Left ventricle myocardium inferior (tissue), 1 donor: ENCODE measurements around the gene NATD1. TPM values are rescaled to one million over a fixed set of nuclear protein-coding genes. Genes with fewer than 3 reads are reported as not detected.

Experiments
- DNase-seq: peaks from one replicate; pipeline ENCODE4 v3.0.0-alpha.2; 2020
- H3K27ac ChIP-seq: fragments of 200-600 bp; replicated peaks from 2 replicates; pipeline ENCODE4 v1.8.0; 2021
- H3K27me3 ChIP-seq: fragments of 200-600 bp; 2 replicates; pipeline ENCODE4 v1.8.0; 2021; ENCODE audit warnings: low read depth
- H3K36me3 ChIP-seq: fragments of 200-600 bp; 2 replicates; pipeline ENCODE4 v1.8.0; 2021
- H3K4me1 ChIP-seq: fragments of 200-600 bp; 2 replicates; pipeline ENCODE4 v1.8.0; 2021
- H3K4me3 ChIP-seq: fragments of 200-600 bp; 2 replicates; pipeline ENCODE4 v1.8.0; 2021; ENCODE audit warnings: mild to moderate bottlenecking, moderate library complexity
- H3K9me3 ChIP-seq: fragments of 200-600 bp; replicated peaks from 2 replicates; pipeline ENCODE4 v1.8.0; 2021
- intact Hi-C: fragments of 100-400 bp; cut with micrococcal nuclease; formaldehyde crosslinking; loops from one replicate; pipeline ENCODE4 v1.11.0; 2022
- total RNA-seq: library from RNA; stranded (reverse); fragmentation: NEBNext Ultra II Directional; extraction: Animal tissue kit (Norgen Biotek cat#: 25700); gene quantifications from one replicate; pipeline ENCODE4 v1.2.1, GENCODE V29; 2021
- TF ChIP-seq, protein P1 (sequence below): fragments of 200-600 bp; IDR thresholded peaks from 2 replicates; pipeline ENCODE4 v1.8.0; 2021; ENCODE audit warnings: antibody characterized with exemption, mild to moderate bottlenecking, borderline replicate concordance
- donor health status: DM: no; HTN: yes; CAD: no; lungs with severe emphysema.

Gene NATD1
- total RNA-seq, 1 donor from 2014 or later, result 17.7 TPM

DNA sequence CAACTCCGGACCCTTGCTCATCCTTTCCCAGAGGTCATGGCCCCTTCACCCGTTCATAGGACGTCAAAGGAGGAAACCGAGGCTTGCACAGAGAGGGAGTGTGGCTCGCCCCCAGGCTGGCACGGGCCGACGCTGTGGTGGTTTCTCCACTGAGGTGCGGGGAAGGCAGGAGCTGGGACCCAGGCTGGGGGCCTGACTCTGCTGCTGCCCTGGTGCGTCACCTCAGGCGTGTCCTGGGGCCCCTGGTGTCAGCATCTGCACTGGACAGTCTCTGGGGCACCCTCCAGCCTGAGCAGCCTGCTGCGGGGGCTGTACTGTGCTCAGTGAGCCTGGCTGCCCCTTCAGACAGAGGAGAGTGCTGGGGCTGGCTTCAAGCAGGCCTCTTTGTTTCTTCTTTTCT, 38.7 kb upstream of the NATD1 start:
- Histone ChIP-seq H3K9me3 (no peaks in the 10 kb centered on the region), H3K27me3 (no peaks in the 10 kb centered on the region), H3K27ac (peak overlapping the region; percentile 97), H3K4me3 (no peak overlapping the region), H3K36me3 (peaks cover 3% of the 10 kb centered on the region), H3K4me1 (peaks cover 81% of the 10 kb centered on the region)
- TF ChIP-seq, protein P1, sequence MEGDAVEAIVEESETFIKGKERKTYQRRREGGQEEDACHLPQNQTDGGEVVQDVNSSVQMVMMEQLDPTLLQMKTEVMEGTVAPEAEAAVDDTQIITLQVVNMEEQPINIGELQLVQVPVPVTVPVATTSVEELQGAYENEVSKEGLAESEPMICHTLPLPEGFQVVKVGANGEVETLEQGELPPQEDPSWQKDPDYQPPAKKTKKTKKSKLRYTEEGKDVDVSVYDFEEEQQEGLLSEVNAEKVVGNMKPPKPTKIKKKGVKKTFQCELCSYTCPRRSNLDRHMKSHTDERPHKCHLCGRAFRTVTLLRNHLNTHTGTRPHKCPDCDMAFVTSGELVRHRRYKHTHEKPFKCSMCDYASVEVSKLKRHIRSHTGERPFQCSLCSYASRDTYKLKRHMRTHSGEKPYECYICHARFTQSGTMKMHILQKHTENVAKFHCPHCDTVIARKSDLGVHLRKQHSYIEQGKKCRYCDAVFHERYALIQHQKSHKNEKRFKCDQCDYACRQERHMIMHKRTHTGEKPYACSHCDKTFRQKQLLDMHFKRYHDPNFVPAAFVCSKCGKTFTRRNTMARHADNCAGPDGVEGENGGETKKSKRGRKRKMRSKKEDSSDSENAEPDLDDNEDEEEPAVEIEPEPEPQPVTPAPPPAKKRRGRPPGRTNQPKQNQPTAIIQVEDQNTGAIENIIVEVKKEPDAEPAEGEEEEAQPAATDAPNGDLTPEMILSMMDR, result no peak
- no peak for DNase-seq
- intact Hi-C loops, result no loop called here

- no peak overlapping the region for H3K4me3 ChIP-seq
- intact Hi-C loops, result no loop called here
- peaks cover 3% of the 10 kb centered on the region for H3K36me3 ChIP-seq
- DNase-seq, result no peak
- peak overlapping the region; percentile 97 for H3K27ac ChIP-seq
- no peaks in the 10 kb centered on the region for H3K27me3 ChIP-seq
- H3K9me3 ChIP-seq, result no peaks in the 10 kb centered on the region
- TF ChIP-seq, protein P1, result no peak
- H3K4me1 ChIP-seq, result peaks cover 81% of the 10 kb centered on the region
Observed at GRCh38 chr17:21291357-21291756, 38.1 kb upstream of the NATD1 start.

DNA sequence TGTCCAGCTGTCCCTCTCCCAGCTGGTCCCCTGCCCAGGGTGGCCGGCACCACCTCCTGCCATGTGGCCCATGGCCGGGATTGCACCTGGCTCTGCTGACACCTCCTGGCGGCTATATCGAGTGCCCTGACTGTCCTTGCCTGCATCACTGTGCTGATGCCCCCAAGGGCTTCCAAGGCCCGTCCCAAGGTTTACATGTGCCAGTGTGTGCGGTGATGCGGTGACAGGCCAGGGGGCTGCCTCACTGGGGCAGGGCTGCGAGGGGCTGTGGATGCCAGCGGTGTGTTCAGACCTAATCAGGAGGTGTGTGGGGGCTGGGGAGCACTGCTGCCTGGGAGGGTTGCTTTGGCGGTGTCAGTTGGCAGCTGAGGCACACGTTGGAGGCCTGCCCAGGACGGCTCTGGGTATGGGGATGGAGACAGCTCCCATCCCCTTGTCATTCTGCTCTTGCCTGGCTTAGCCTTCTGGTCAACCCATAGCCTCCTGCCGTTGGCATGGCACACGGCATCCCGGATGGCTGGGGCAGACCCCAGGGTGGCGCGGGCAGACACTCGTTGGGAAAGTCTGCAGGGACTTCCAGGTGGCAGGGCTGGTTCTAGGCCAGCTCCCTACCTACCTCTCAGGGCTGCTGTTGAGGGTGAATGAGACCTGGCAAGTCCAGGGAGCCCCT, 36.8 kb upstream of the NATD1 start:
- peaks cover 81% of the 10 kb centered on the region for H3K4me1 ChIP-seq
- DNase-seq, result peak; percentile 86
- no peak overlapping the region for H3K4me3 ChIP-seq
- intact Hi-C loops, result loop anchor here (10.0 kb wide), 1 partner anchor 165 kb away; no protein-coding TSS in a partner anchor
- no peaks in the 10 kb centered on the region for H3K9me3 ChIP-seq
- peaks cover 3% of the 10 kb centered on the region for H3K36me3 ChIP-seq
- TF ChIP-seq, protein P1, result no peak
- H3K27me3 ChIP-seq, result no peaks in the 10 kb centered on the region
- H3K27ac ChIP-seq, result peak overlapping the region; percentile 97

- Histone ChIP-seq H3K4me1 (peaks cover 79% of the 10 kb centered on the region), H3K27ac (peak overlapping the region; percentile 97), H3K4me3 (peak overlapping the region; percentile 7), H3K36me3 (peaks cover 3% of the 10 kb centered on the region), H3K9me3 (no peaks in the 10 kb centered on the region), H3K27me3 (no peaks in the 10 kb centered on the region)
- intact Hi-C loops, result loop anchor here (10.0 kb wide), 1 partner anchor 165 kb away; no protein-coding TSS in a partner anchor
- TF ChIP-seq, protein P1, result no peak
- no peak for DNase-seq
Observed at GRCh38 chr17:21289175-21289901, 36.1 kb upstream of the NATD1 start.

GRCh38 chr17:21288571-21289017, 35.4 kb upstream of the NATD1 start:
- DNase-seq, result no peak
- Histone ChIP-seq H3K4me3 (peak overlapping the region; percentile 85), H3K27ac (peak overlapping the region; percentile 97), H3K9me3 (no peaks in the 10 kb centered on the region), H3K27me3 (no peaks in the 10 kb centered on the region), H3K36me3 (peaks cover 3% of the 10 kb centered on the region), H3K4me1 (peaks cover 77% of the 10 kb centered on the region)
- intact Hi-C loops, result loop anchor here (10.0 kb wide), 1 partner anchor 166 kb away; no protein-coding TSS in a partner anchor
- TF ChIP-seq, protein P1, result peak; percentile 13
